H1 (cell line): ENCODE results near the gene TSC22D1. TPM values are rescaled to one million over a fixed set of nuclear protein-coding genes. Genes with fewer than 3 reads are reported as not detected.

Source experiments
- ASH2L ChIP-seq: fragments of 200-600, 300-600 bp; sonication (generic); IDR thresholded peaks from one replicate; pipeline ENCODE4 v1.7.1; 2017; ENCODE audit warnings: low read length
- CBX5 ChIP-seq: fragments of 300-800, 300-1000 bp; sonication (generic); IDR thresholded peaks from 2 replicates; pipeline ENCODE4 v1.7.1; 2016; ENCODE audit warnings: antibody characterized with exemption, low read length, low read depth
- TAF1 ChIP-seq: IDR thresholded peaks from 2 replicates; pipeline ENCODE4 v1.6.1; 2011; ENCODE audit warnings: mild to moderate bottlenecking, low read depth, low read length
- polyA plus RNA-seq, 7 experiments: library from polyadenylated mRNA; depleted of rRNA in 3 of 7; stranded (reverse) in 5 of 7; unstranded in 2 of 7; fragments of >200 nt in 5 of 7; fragments of 200-250 nt in 2 of 7; gene quantifications; 1 replicate in 5 of 7; 2 replicates in 1 of 7; 4 replicates in 1 of 7; pipeline versions ENCODE4 v1.2.1 to v1.2.3, GENCODE V29; 2011 to 2013; ENCODE audit warnings: missing spikeins in 2 of 7, mixed read lengths in 2 of 7
- total RNA-seq: library from RNA; stranded (reverse); fragmentation: NEBNext Ultra II Directional; extraction: Animal tissue kit (Norgen Biotek cat#: 25700); gene quantifications from 2 replicates; pipeline ENCODE4 v1.2.1, GENCODE V29; 2021

Gene TSC22D1
- total and polyA plus RNA-seq, 2 of the 8 experiments (the other 6 are each of a cell fraction or from before 2014, with no cell fraction given) = 52.6 to 80.9 TPM

DNA sequence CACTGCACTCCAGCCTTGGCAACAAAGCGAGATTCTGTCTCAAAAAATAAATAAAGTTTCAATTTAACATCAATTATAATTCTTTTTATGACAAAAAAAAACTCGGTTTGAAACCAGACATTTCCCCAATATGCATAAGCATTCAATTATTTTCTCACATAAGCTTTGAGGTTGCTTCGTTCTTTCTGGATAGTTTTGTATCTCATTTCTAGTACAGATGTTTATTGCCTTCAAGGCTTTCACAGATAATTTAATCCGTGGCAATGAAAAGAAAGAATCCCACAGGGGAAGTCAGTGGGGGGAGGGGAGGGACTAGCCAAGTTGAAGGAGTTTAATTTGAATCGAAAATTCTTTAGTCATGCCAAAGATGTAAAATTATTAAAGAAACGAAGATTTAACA is 29.6 kb upstream of the TSC22D1 start (continued):
- no peak for TF ChIP-seq TAF1
- TF ChIP-seq ASH2L = no peak
- TF ChIP-seq CBX5 = no peak
